GM12878 (cell line): ENCODE measurements around the gene ASB2.

ENCODE experiments used
- ETV6 ChIP-seq, 2 experiments: fragments of 450-650 bp in 1 of 2; IDR thresholded peaks in 1 of 2; conservative IDR thresholded peaks in 1 of 2; 2 replicates each; pipeline ENCODE4 v1.6.1; 2014; ENCODE audit warnings: antibody characterized with exemption in 1 of 2, borderline replicate concordance in 1 of 2, low read depth in 1 of 2, mild to moderate bottlenecking in 1 of 2, moderate library complexity in 1 of 2
- POLR2AphosphoS5 ChIP-seq: IDR thresholded peaks from 2 replicates; pipeline ENCODE4 v1.6.1; 2011; ENCODE audit warnings: mild to moderate bottlenecking, low read length, inconsistent platforms
- SIN3A ChIP-seq: IDR thresholded peaks from 2 replicates; pipeline ENCODE4 v1.6.1; 2012; ENCODE audit warnings: low read depth, low read length, improper control_type of control experiment
- TAF1 ChIP-seq: IDR thresholded peaks from 2 replicates; pipeline ENCODE4 v1.6.1; 2011; ENCODE audit warnings: mild to moderate bottlenecking, low read depth, low read length, borderline replicate concordance
- ZBTB33 ChIP-seq: fragments of 450-650 bp; IDR thresholded peaks from 2 replicates; pipeline ENCODE4 v1.6.1; 2017; ENCODE audit warnings: mild to moderate bottlenecking
- TF ChIP-seq, protein P1 (sequence below), 3 experiments: IDR thresholded peaks in 2 of 3; conservative IDR thresholded peaks in 1 of 3; 2 replicates each; pipeline ENCODE4 v1.5.1; 2011; ENCODE audit warnings: low read depth in 3 of 3, low read length in 3 of 3, mild to moderate bottlenecking in 3 of 3, control low read depth in 2 of 3, moderate library complexity in 2 of 3, inconsistent platforms in 1 of 3, mixed read lengths in 1 of 3; ENCODE audit not compliant: control insufficient read depth in 2 of 3, insufficient read depth in 1 of 3; ENCODE audit errors: extremely low read depth in 1 of 3
- TF ChIP-seq, protein P2 (sequence below): IDR thresholded peaks from 2 replicates; pipeline ENCODE4 v1.6.1; 2012; ENCODE audit warnings: low read length, inconsistent platforms

DNA sequence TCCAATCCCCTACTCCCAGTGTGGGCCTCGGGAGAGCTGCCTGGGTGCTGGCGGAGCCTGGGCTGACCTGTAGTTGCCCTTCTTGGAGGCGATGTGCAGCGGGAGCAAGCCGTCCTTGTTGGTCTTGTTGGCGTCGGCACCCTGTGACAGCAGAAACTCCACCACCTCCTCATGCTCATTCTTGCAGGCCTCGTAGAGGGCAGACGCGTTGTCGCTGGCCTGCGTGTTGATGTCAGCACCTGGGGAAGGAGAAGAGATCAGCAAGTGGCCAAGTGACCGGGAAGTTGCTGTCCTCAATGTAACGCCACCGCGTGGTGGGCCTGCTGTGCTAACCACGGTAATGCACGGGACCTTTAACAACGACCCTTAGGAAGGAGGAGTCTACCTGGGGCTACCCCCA is 29.1 kb downstream of the ASB2 start:
- TF ChIP-seq, protein P1, sequence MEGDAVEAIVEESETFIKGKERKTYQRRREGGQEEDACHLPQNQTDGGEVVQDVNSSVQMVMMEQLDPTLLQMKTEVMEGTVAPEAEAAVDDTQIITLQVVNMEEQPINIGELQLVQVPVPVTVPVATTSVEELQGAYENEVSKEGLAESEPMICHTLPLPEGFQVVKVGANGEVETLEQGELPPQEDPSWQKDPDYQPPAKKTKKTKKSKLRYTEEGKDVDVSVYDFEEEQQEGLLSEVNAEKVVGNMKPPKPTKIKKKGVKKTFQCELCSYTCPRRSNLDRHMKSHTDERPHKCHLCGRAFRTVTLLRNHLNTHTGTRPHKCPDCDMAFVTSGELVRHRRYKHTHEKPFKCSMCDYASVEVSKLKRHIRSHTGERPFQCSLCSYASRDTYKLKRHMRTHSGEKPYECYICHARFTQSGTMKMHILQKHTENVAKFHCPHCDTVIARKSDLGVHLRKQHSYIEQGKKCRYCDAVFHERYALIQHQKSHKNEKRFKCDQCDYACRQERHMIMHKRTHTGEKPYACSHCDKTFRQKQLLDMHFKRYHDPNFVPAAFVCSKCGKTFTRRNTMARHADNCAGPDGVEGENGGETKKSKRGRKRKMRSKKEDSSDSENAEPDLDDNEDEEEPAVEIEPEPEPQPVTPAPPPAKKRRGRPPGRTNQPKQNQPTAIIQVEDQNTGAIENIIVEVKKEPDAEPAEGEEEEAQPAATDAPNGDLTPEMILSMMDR (IDR thresholded peaks at IDR 0.05 in 2 of 3, conservative IDR thresholded peaks at IDR 0.05 in 1 of 3; ENCODE audit: control insufficient read depth in 2 of 3, extremely low read depth in 1 of 3, insufficient read depth in 1 of 3, low read depth in 3 of 3, low read length in 3 of 3): no peak
- TF ChIP-seq TAF1 (no peak), ZBTB33 (no peak), POLR2AphosphoS5 (no peak), SIN3A (no peak), ETV6 (conservative IDR thresholded peaks at IDR 0.05 in 1 of 2, IDR thresholded peaks at IDR 0.05 in 1 of 2; ENCODE audit: borderline replicate concordance in 1 of 2, low read depth in 1 of 2) (no peak)
- TF ChIP-seq, protein P2, sequence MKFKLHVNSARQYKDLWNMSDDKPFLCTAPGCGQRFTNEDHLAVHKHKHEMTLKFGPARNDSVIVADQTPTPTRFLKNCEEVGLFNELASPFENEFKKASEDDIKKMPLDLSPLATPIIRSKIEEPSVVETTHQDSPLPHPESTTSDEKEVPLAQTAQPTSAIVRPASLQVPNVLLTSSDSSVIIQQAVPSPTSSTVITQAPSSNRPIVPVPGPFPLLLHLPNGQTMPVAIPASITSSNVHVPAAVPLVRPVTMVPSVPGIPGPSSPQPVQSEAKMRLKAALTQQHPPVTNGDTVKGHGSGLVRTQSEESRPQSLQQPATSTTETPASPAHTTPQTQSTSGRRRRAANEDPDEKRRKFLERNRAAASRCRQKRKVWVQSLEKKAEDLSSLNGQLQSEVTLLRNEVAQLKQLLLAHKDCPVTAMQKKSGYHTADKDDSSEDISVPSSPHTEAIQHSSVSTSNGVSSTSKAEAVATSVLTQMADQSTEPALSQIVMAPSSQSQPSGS: no peak
